ENCODE results near the gene TRIML2. TPM values are rescaled to one million over a fixed set of nuclear protein-coding genes. Genes with fewer than 3 reads are reported as not detected.

The TRIML2 gene
- total and polyA plus RNA-seq, 9 of the 15 experiments (the other 6 are each of a cell fraction or from before 2014, with no cell fraction given), result 0.03 to 0.16 TPM; not detected in 7

GRCh38 chr4:188147776-188148175 lies 38.4 kb upstream of the TRIML2 start:
- ChIA-PET CTCF (ENCODE audit: low intra/inter-chr PET ratio) (no interaction called here), POLR2A (no interaction called here)
- BruUV-seq (replicated peaks), result no TSS peak
- Histone ChIP-seq H3K4me3 (no peak overlapping the region), H3K36me3 (ENCODE audit: control insufficient read depth, insufficient read depth, low read length) (no peaks in the 10 kb centered on the region), H3K4me2 (ENCODE audit: insufficient read depth, low read length) (no peak overlapping the region), H3K9me1 (ENCODE audit: control insufficient read depth, insufficient read depth, low read length) (no peaks in the 10 kb centered on the region), H3K9me3 (replicated peaks; ENCODE audit: control insufficient read depth, insufficient read depth, low read depth, low read length) (no peaks in the 10 kb centered on the region), H3K4me1 (replicated peaks in 1 of 2; ENCODE audit: control insufficient read depth in 2 of 2, insufficient read depth in 2 of 2, low read length in 2 of 2) (no peaks in the 10 kb centered on the region), H2AFZ (ENCODE audit: low read depth, low read length) (no peak overlapping the region), H3K27ac (ENCODE audit: extremely low read depth, low read depth, low read length) (no peak overlapping the region), H3K79me2 (ENCODE audit: control insufficient read depth, insufficient read depth, low read length) (no peaks in the 10 kb centered on the region), H3K27me3 (ENCODE audit: control insufficient read depth in 2 of 2, insufficient read depth in 2 of 2, low read length in 2 of 2) (no peaks in the 10 kb centered on the region), H4K20me1 (replicated peaks; ENCODE audit: control insufficient read depth, insufficient read depth, low read length) (no peaks in the 10 kb centered on the region), H3K9ac (ENCODE audit: insufficient read depth in 1 of 2, low read depth in 2 of 2, low read length in 2 of 2) (no peak overlapping the region)
- FAIRE-seq (no peak), ATAC-seq (no peak), DNase-seq (ENCODE audit: extremely low read depth in 1 of 4, low spot score in 3 of 4) (no peak)
- WGBS (ENCODE audit: insufficient coverage, low coverage, missing lambda C conversion rate), result 4% methylated on average over 6 of the region's 6 CpGs
- in situ Hi-C loops (cut with MboI), result no loop called here
- intact Hi-C loops (cut with micrococcal nuclease), result no loop called here
- TF ChIP-seq LCOR (CRISPR knock-in tag; IDR thresholded peaks at IDR 0.05) (no peak), ZNF224 (CRISPR knock-in tag; IDR thresholded peaks at IDR 0.05) (no peak), YBX1 (IDR thresholded peaks at IDR 0.05) (no peak), TCF7L2 (IDR thresholded peaks at IDR 0.05; ENCODE audit: low read depth, low read length) (no peak), HBP1 (CRISPR knock-in tag; IDR thresholded peaks at IDR 0.05) (no peak), NBN (IDR thresholded peaks at IDR 0.05; ENCODE audit: low read depth) (no peak), TBP (optimal IDR thresholded peaks at IDR 0.05; ENCODE audit: low read depth, low read length) (no peak), KDM2B (CRISPR knock-in tag; IDR thresholded peaks at IDR 0.05) (no peak), PATZ1 (CRISPR knock-in tag; IDR thresholded peaks at IDR 0.05; ENCODE audit: borderline replicate concordance) (no peak), GTF2A2 (tag; IDR thresholded peaks at IDR 0.05) (no peak), CBFA2T2 (conservative IDR thresholded peaks at IDR 0.05) (no peak), FOXA3 (CRISPR knock-in tag; conservative IDR thresholded peaks at IDR 0.05 in 1 of 2, IDR thresholded peaks at IDR 0.05 in 1 of 2) (no peak), MTA3 (IDR thresholded peaks at IDR 0.05; ENCODE audit: borderline replicate concordance) (no peak), ETV6 (IDR thresholded peaks at IDR 0.05; ENCODE audit: borderline replicate concordance in 1 of 2, low read depth in 2 of 2, low read length in 1 of 2) (no peak), ETV6 (CRISPR knock-in tag; IDR thresholded peaks at IDR 0.05; ENCODE audit: borderline replicate concordance) (no peak), MNT (conservative IDR thresholded peaks at IDR 0.05) (no peak), RFX7 (CRISPR knock-in tag; IDR thresholded peaks at IDR 0.05) (no peak)
